Cerebellar cortex (tissue), 1 donor: ENCODE results near the gene RAB7B.

Source experiments
- DNase-seq: peaks from one replicate; pipeline ENCODE4 v3.0.0-alpha.2; 2015; ENCODE audit warnings: low spot score

The RAB7B gene

GRCh38 chr1:206022766-206023165 is 19.6 kb upstream of the RAB7B start:
- DNase-seq, result no peak

- no peak for DNase-seq
Observed at GRCh38 chr1:206021626-206022365, 18.6 kb upstream of the RAB7B start.

GRCh38 chr1:206021008-206021625 is 17.9 kb upstream of the RAB7B start:
- no peak for DNase-seq

- DNase-seq, result no peak
Observed at GRCh38 chr1:206020393-206021007, 17.3 kb upstream of the RAB7B start.

GRCh38 chr1:206015071-206015470 is 11.9 kb upstream of the RAB7B start:
- DNase-seq, result no peak

- DNase-seq, result no peak
Observed at GRCh38 chr1:206014601-206015000, 11.4 kb upstream of the RAB7B start.

- DNase-seq, result no peak
Observed at GRCh38 chr1:206013026-206013795, 10.0 kb upstream of the RAB7B start.

GRCh38 chr1:206012086-206012859 is 9.1 kb upstream of the RAB7B start:
- no peak for DNase-seq

- DNase-seq, result no peak
Observed at GRCh38 chr1:206011057-206011456, 7.9 kb upstream of the RAB7B start.

- no peak for DNase-seq
Observed at GRCh38 chr1:206010060-206010459, 6.9 kb upstream of the RAB7B start.

- DNase-seq, result no peak
Observed at GRCh38 chr1:206006946-206007345, 3.8 kb upstream of the RAB7B start.

GRCh38 chr1:206005778-206006180 is 2.6 kb upstream of the RAB7B start:
- no peak for DNase-seq

- no peak for DNase-seq
Observed at GRCh38 chr1:206005234-206005633, 2.0 kb upstream of the RAB7B start.

- DNase-seq, result no peak
Observed at GRCh38 chr1:206004826-206005225, 1.6 kb upstream of the RAB7B start.

GRCh38 chr1:206003854-206004800 is 932 bp upstream of the RAB7B start:
- no peak for DNase-seq

- no peak for DNase-seq
Observed at GRCh38 chr1:206002160-206002559, 1.0 kb downstream of the RAB7B start.

GRCh38 chr1:206001476-206001888 is 1.7 kb downstream of the RAB7B start:
- no peak for DNase-seq

- no peak for DNase-seq
Observed at GRCh38 chr1:206000641-206001339, 2.4 kb downstream of the RAB7B start.

- no peak for DNase-seq
Observed at GRCh38 chr1:205998457-205999241, 4.5 kb downstream of the RAB7B start.
